WI38 (cell line): ENCODE measurements around the gene MAGI1.

Source experiments
- H3K4me3 ChIP-seq: 2 replicates; pipeline ENCODE4 v1.5.1; 2011; ENCODE audit warnings: low read depth, mild to moderate bottlenecking, control low read depth, low read length
- CTCF ChIP-seq: IDR thresholded peaks from 2 replicates; pipeline ENCODE4 v1.5.1; 2012; ENCODE audit warnings: low read depth, mild to moderate bottlenecking, control low read depth, low read length

MAGI1 gene

GRCh38 chr3:65706776-65707568 is 331.7 kb downstream of the MAGI1 start:
- no peak for TF ChIP-seq CTCF
- H3K4me3 ChIP-seq = no peak overlapping the region

GRCh38 chr3:65706301-65706700 is 332.4 kb downstream of the MAGI1 start:
- H3K4me3 ChIP-seq = no peak overlapping the region
- no peak for TF ChIP-seq CTCF

- no peak overlapping the region for H3K4me3 ChIP-seq
- no peak for TF ChIP-seq CTCF
Observed at GRCh38 chr3:65703820-65704219, 334.9 kb downstream of the MAGI1 start.

- TF ChIP-seq CTCF = no peak
- no peak overlapping the region for H3K4me3 ChIP-seq
Observed at GRCh38 chr3:65703026-65703425, 335.7 kb downstream of the MAGI1 start.

- TF ChIP-seq CTCF = no peak
- H3K4me3 ChIP-seq = no peak overlapping the region
Observed at GRCh38 chr3:65702202-65702601, 336.5 kb downstream of the MAGI1 start.

GRCh38 chr3:65701516-65701915 is 337.2 kb downstream of the MAGI1 start:
- TF ChIP-seq CTCF = no peak
- no peak overlapping the region for H3K4me3 ChIP-seq

- TF ChIP-seq CTCF = no peak
- no peak overlapping the region for H3K4me3 ChIP-seq
Observed at GRCh38 chr3:65689436-65689835, 349.3 kb downstream of the MAGI1 start.
